NCI-H2171 (cell line): ENCODE measurements around the gene VIPR2.

Experiments
- DNase-seq: peaks from one replicate; lab custom pipeline; 2025; lab: John Stamatoyannopoulos, UW

The VIPR2 gene

GRCh38 chr7:159039716-159040115 lies 105.0 kb downstream of the VIPR2 start:
- no peak for DNase-seq

GRCh38 chr7:159038066-159038465 lies 106.6 kb downstream of the VIPR2 start:
- no peak for DNase-seq

GRCh38 chr7:159036916-159037605 lies 107.6 kb downstream of the VIPR2 start:
- DNase-seq: no peak

- no peak for DNase-seq
Measured at GRCh38 chr7:159035571-159036073, 109.0 kb downstream of the VIPR2 start.

GRCh38 chr7:159034988-159035387 lies 109.7 kb downstream of the VIPR2 start:
- DNase-seq: no peak

- no peak for DNase-seq
Measured at GRCh38 chr7:159034394-159034793, 110.3 kb downstream of the VIPR2 start.

- no peak for DNase-seq
Measured at GRCh38 chr7:159033956-159034355, 110.7 kb downstream of the VIPR2 start.

- DNase-seq: no peak
Measured at GRCh38 chr7:159033473-159033825, 111.2 kb downstream of the VIPR2 start.

GRCh38 chr7:159032753-159033472 lies 111.8 kb downstream of the VIPR2 start:
- DNase-seq: no peak

GRCh38 chr7:159032322-159032721 lies 112.3 kb downstream of the VIPR2 start:
- DNase-seq: no peak

GRCh38 chr7:159031750-159032149 lies 112.9 kb downstream of the VIPR2 start:
- no peak for DNase-seq

- DNase-seq: no peak
Measured at GRCh38 chr7:159031135-159031701, 113.4 kb downstream of the VIPR2 start.

- peak; percentile 32 for DNase-seq
Measured at GRCh38 chr7:159030490-159031134, 114.1 kb downstream of the VIPR2 start.

GRCh38 chr7:159028508-159029401 lies 115.9 kb downstream of the VIPR2 start:
- DNase-seq: no peak

- peak; percentile 75 for DNase-seq
Measured at GRCh38 chr7:159027789-159028507, 116.7 kb downstream of the VIPR2 start.

- peak; percentile 45 for DNase-seq
Measured at GRCh38 chr7:159027056-159027788, 117.4 kb downstream of the VIPR2 start.

- no peak for DNase-seq
Measured at GRCh38 chr7:159026271-159027055, 118.2 kb downstream of the VIPR2 start.

GRCh38 chr7:159025161-159025779 lies 119.4 kb downstream of the VIPR2 start:
- no peak for DNase-seq
